Activated CD8-positive, alpha-beta memory T cell treated with anti-CD3 and anti-CD28 coated beads, Interleukin-2, amount 10 ng/mL, durations not matched to agents 7 days and 5 days (primary cell): ENCODE results near the gene APOL1. TPM values are rescaled to one million over a fixed set of nuclear protein-coding genes. Genes with fewer than 3 reads are reported as not detected.
"Not testable (repeated sequence)": the region's sequence is repeated elsewhere in the genome, so short reads cannot be mapped to it uniquely, and the experiment has no call there.

ENCODE experiments used
- ATAC-seq: fragments of 150-1000 bp; cut with Tn5 transposase; one replicate; pipeline ENCODE4 v1.10.0; 2021; ENCODE audit warnings: moderate library complexity
- CTCF ChIA-PET: fragments of 350-600 bp; sonication (Branson Sonifier 250); formaldehyde crosslinking; loops from one replicate; lab custom pipeline; 2021; ENCODE audit warnings: antibody characterized with exemption; lab: Charles Lee
- DNase-seq: peaks from one replicate; pipeline ENCODE4 v3.0.0-alpha.2; 2020
- H3K27ac Mint-ChIP-seq: one replicate; pipeline ENCODE4 v1.8.0; 2021; ENCODE audit warnings: mild to moderate bottlenecking, mixed read lengths
- H3K27me3 Mint-ChIP-seq: one replicate; pipeline ENCODE4 v1.8.0; 2021; ENCODE audit warnings: mixed read lengths
- H3K36me3 Mint-ChIP-seq: one replicate; pipeline ENCODE4 v1.8.0; 2021; ENCODE audit warnings: mild to moderate bottlenecking, mixed read lengths
- H3K4me1 Mint-ChIP-seq: one replicate; pipeline ENCODE4 v1.8.0; 2021; ENCODE audit warnings: mixed read lengths
- H3K4me3 Mint-ChIP-seq: one replicate; pipeline ENCODE4 v1.8.0; 2021; ENCODE audit warnings: mild to moderate bottlenecking, moderate library complexity, mixed read lengths
- H3K9me3 Mint-ChIP-seq: one replicate; pipeline ENCODE4 v1.8.0; 2022; ENCODE audit warnings: low read depth, mixed read lengths
- total RNA-seq, 2 experiments: library from RNA; stranded (reverse); gene quantifications; one replicate each; pipeline ENCODE4 v1.2.3, GENCODE V29; 2021

Gene APOL1
- total RNA-seq, 2 experiments from 2014 or later = 55.6 to 61.6 TPM

- Mint-ChIP-seq H3K4me3 (peak overlapping the region; percentile 99), H3K36me3 (peaks cover 56% of the 10 kb centered on the region), H3K27me3 (no peaks in the 10 kb centered on the region), H3K27ac (peak overlapping the region; percentile 95), H3K9me3 (peaks cover 11% of the 10 kb centered on the region), H3K4me1 (peaks cover 54% of the 10 kb centered on the region)
- DNase-seq (peak; percentile 47), ATAC-seq (peak; percentile 1)
- CTCF ChIA-PET = interaction anchor here (0.7 to 7.6 kb wide), 36 partner anchors 11 to 590 kb away, joined by 3 to 67 read pairs (median 4); partner anchors contain the start of genes APOL1, APOL3, APOL6 and FOXRED2
These were observed 14.4 kb upstream of the APOL1 start for GRCh38 chr22:36238373-36239149.

GRCh38 chr22:36239150-36239400 is 13.9 kb upstream of the APOL1 start:
- DNase-seq = no peak
- H3K36me3 Mint-ChIP-seq = peaks cover 52% of the 10 kb centered on the region
- H3K4me3 Mint-ChIP-seq = peak overlapping the region; percentile 99
- CTCF ChIA-PET = interaction anchor here (0.7 to 7.6 kb wide), 32 partner anchors 11 to 591 kb away, joined by 3 to 67 read pairs (median 5); partner anchors contain the start of genes APOL1, APOL3, APOL6 and FOXRED2
- no peaks in the 10 kb centered on the region for H3K27me3 Mint-ChIP-seq
- peaks cover 50% of the 10 kb centered on the region for H3K4me1 Mint-ChIP-seq
- H3K27ac Mint-ChIP-seq = peak overlapping the region; percentile 95
- ATAC-seq = peak; percentile 17
- peaks cover 11% of the 10 kb centered on the region for H3K9me3 Mint-ChIP-seq

GRCh38 chr22:36239401-36240171 is 13.3 kb upstream of the APOL1 start, which contains the start of gene APOL2:
Gene APOL2, minus strand, starts transcription at chr22:36239527. Its CDS starts 6,365 bp downstream, at chr22:36233162.
- Mint-ChIP-seq H3K4me3 (peak within 1 kb of the TSS; percentile 99), H3K4me1 (peaks cover 45% of the 10 kb centered on the region), H3K27ac (peak within 1 kb of the TSS; percentile 95), H3K27me3 (no peaks in the 10 kb centered on the region), H3K36me3 (peaks cover 49% of the 10 kb centered on the region), H3K9me3 (peaks cover 11% of the 10 kb centered on the region)
- peak; percentile 96 for ATAC-seq
- peak; percentile 92 for DNase-seq
- CTCF ChIA-PET = interaction anchor here (0.7 to 7.6 kb wide), 36 partner anchors 12 to 591 kb away, joined by 3 to 67 read pairs (median 4); partner anchors contain the start of genes APOL1, APOL3, APOL6 and FOXRED2

GRCh38 chr22:36243986-36244385 is 8.9 kb upstream of the APOL1 start:
- Mint-ChIP-seq H3K27ac (no peak overlapping the region), H3K36me3 (peaks cover 15% of the 10 kb centered on the region), H3K4me3 (no peak overlapping the region), H3K4me1 (peaks cover 10% of the 10 kb centered on the region), H3K9me3 (peaks cover 11% of the 10 kb centered on the region), H3K27me3 (no peaks in the 10 kb centered on the region)
- DNase-seq = no peak
- CTCF ChIA-PET = interaction anchor here (1.0 to 3.5 kb wide), 4 partner anchors 9 to 178 kb away, joined by 3 to 24 read pairs (median 4); partner anchors contain the start of gene APOL1
- no peak for ATAC-seq

- CTCF ChIA-PET = interaction anchor here (1.0 to 3.5 kb wide), 3 partner anchors 9 to 179 kb away, joined by 3 to 24 read pairs (median 4); partner anchors contain the start of gene APOL1
- Mint-ChIP-seq H3K9me3 (peaks cover 12% of the 10 kb centered on the region), H3K27me3 (no peaks in the 10 kb centered on the region), H3K27ac (no peak overlapping the region), H3K4me1 (peaks cover 4% of the 10 kb centered on the region), H3K4me3 (no peak overlapping the region), H3K36me3 (peaks cover 10% of the 10 kb centered on the region)
- DNase-seq (no peak), ATAC-seq (no peak)
These were observed 8.2 kb upstream of the APOL1 start for GRCh38 chr22:36244522-36245391.

- H3K36me3 Mint-ChIP-seq = peaks cover 13% of the 10 kb centered on the region
- no peaks in the 10 kb centered on the region for H3K27me3 Mint-ChIP-seq
- ATAC-seq = no peak
- H3K27ac Mint-ChIP-seq = no peak overlapping the region
- DNase-seq = no peak
- H3K9me3 Mint-ChIP-seq = peaks cover 15% of the 10 kb centered on the region
- H3K4me1 Mint-ChIP-seq = no peaks in the 10 kb centered on the region
- CTCF ChIA-PET = no interaction called here
- H3K4me3 Mint-ChIP-seq = no peak overlapping the region
These were observed 7.1 kb upstream of the APOL1 start for GRCh38 chr22:36245805-36246356.

GRCh38 chr22:36246718-36247117 is 6.2 kb upstream of the APOL1 start:
- DNase-seq (no peak), ATAC-seq (no peak)
- Mint-ChIP-seq H3K27ac (no peak overlapping the region), H3K36me3 (peaks cover 13% of the 10 kb centered on the region), H3K9me3 (peaks cover 15% of the 10 kb centered on the region), H3K4me1 (peaks cover 4% of the 10 kb centered on the region), H3K27me3 (no peaks in the 10 kb centered on the region), H3K4me3 (no peak overlapping the region)
- CTCF ChIA-PET = no interaction called here

GRCh38 chr22:36247955-36248354 is 5.0 kb upstream of the APOL1 start:
- Mint-ChIP-seq H3K27ac (no peak overlapping the region), H3K27me3 (no peaks in the 10 kb centered on the region), H3K36me3 (peaks cover 6% of the 10 kb centered on the region), H3K4me3 (no peak overlapping the region), H3K9me3 (peaks cover 10% of the 10 kb centered on the region), H3K4me1 (peaks cover 15% of the 10 kb centered on the region)
- CTCF ChIA-PET = interaction anchor here (0.9 to 8.2 kb wide), 3 partner anchors 10 to 30 kb away, joined by 3 to 67 read pairs (median 3); partner anchors contain the start of gene APOL2
- no peak for ATAC-seq
- DNase-seq = no peak

GRCh38 chr22:36249160-36249559 is 3.8 kb upstream of the APOL1 start:
- Mint-ChIP-seq H3K4me1 (peaks cover 23% of the 10 kb centered on the region), H3K36me3 (peaks cover 6% of the 10 kb centered on the region), H3K27ac (no peak overlapping the region), H3K27me3 (no peaks in the 10 kb centered on the region), H3K4me3 (no peak overlapping the region), H3K9me3 (peaks cover 10% of the 10 kb centered on the region)
- DNase-seq = no peak
- CTCF ChIA-PET = interaction anchor here (0.9 to 8.2 kb wide), 3 partner anchors 11 to 29 kb away, joined by 3 to 67 read pairs (median 4); partner anchors contain the start of gene APOL2
- no peak for ATAC-seq

GRCh38 chr22:36250292-36250960 is 2.5 kb upstream of the APOL1 start:
- not testable (repeated sequence) for ATAC-seq, H3K4me3 Mint-ChIP-seq, DNase-seq, H3K27ac Mint-ChIP-seq, H3K27me3 Mint-ChIP-seq, H3K36me3 Mint-ChIP-seq, H3K9me3 Mint-ChIP-seq
- CTCF ChIA-PET = interaction anchor here (1.3 to 8.2 kb wide), 3 partner anchors 12 to 236 kb away, joined by 4 to 67 read pairs (median 10); partner anchors contain the start of gene APOL2
- H3K4me1 Mint-ChIP-seq = peaks cover 33% of the 10 kb centered on the region

- Mint-ChIP-seq H3K4me3 (peak overlapping the region; percentile 90), H3K4me1 (peaks cover 48% of the 10 kb centered on the region), H3K36me3 (peaks cover 11% of the 10 kb centered on the region), H3K27ac (peak overlapping the region; percentile 85)
- not testable (repeated sequence) for H3K9me3 Mint-ChIP-seq, DNase-seq, ATAC-seq, H3K27me3 Mint-ChIP-seq
- CTCF ChIA-PET = interaction anchor here (0.9 to 8.2 kb wide), 4 partner anchors 8 to 234 kb away, joined by 3 to 67 read pairs (median 16); partner anchors contain the start of gene APOL2
These were observed 839 bp upstream of the APOL1 start for GRCh38 chr22:36251979-36252608.
